ENCODE results near the gene KHDRBS2.
"Not testable (repeated sequence)": the region's sequence is repeated elsewhere in the genome, so short reads cannot be mapped to it uniquely, and the experiment has no call there.

KHDRBS2 gene

GRCh38 chr6:61867635-61868034, 418.4 kb downstream of the KHDRBS2 start:
- no peak for DNase-seq (ENCODE audit: low spot score)

- DNase-seq (ENCODE audit: low spot score): no peak
These were observed 428.5 kb downstream of the KHDRBS2 start for GRCh38 chr6:61857541-61857940.

- no peak for DNase-seq (ENCODE audit: low spot score)
These were observed 444.1 kb downstream of the KHDRBS2 start for GRCh38 chr6:61841958-61842357.

- no peak for DNase-seq (ENCODE audit: low spot score)
These were observed 450.8 kb downstream of the KHDRBS2 start for GRCh38 chr6:61835237-61835636.

GRCh38 chr6:61833176-61833755, 452.8 kb downstream of the KHDRBS2 start:
- DNase-seq (ENCODE audit: low spot score): no peak

GRCh38 chr6:61817716-61818115, 468.3 kb downstream of the KHDRBS2 start:
- DNase-seq (ENCODE audit: low spot score): no peak

- DNase-seq (ENCODE audit: low spot score): no peak
These were observed 476.0 kb downstream of the KHDRBS2 start for GRCh38 chr6:61810047-61810446.

GRCh38 chr6:61809004-61809595, 476.9 kb downstream of the KHDRBS2 start:
- DNase-seq (ENCODE audit: low spot score): peak; percentile 27

GRCh38 chr6:61787998-61788397, 498.0 kb downstream of the KHDRBS2 start:
- DNase-seq (ENCODE audit: low spot score): no peak

GRCh38 chr6:61769446-61769845, 516.6 kb downstream of the KHDRBS2 start:
- not testable (repeated sequence) for DNase-seq (ENCODE audit: low spot score)

- DNase-seq (ENCODE audit: low spot score): no peak
These were observed 530.3 kb downstream of the KHDRBS2 start for GRCh38 chr6:61755739-61756138.

GRCh38 chr6:61751986-61752385, 534.0 kb downstream of the KHDRBS2 start:
- DNase-seq (ENCODE audit: low spot score): no peak

GRCh38 chr6:61745994-61746393, 540.0 kb downstream of the KHDRBS2 start:
- DNase-seq (ENCODE audit: low spot score): no peak

GRCh38 chr6:61711849-61712248, 574.2 kb downstream of the KHDRBS2 start:
- DNase-seq (ENCODE audit: low spot score): no peak

- no peak for DNase-seq (ENCODE audit: low spot score)
These were observed 597.9 kb downstream of the KHDRBS2 start for GRCh38 chr6:61688165-61688564.

GRCh38 chr6:61682562-61682961, 603.5 kb downstream of the KHDRBS2 start:
- no peak for DNase-seq (ENCODE audit: low spot score)

GRCh38 chr6:61679625-61680024, 606.4 kb downstream of the KHDRBS2 start:
- DNase-seq (ENCODE audit: low spot score): no peak

GRCh38 chr6:61675734-61676133, 610.3 kb downstream of the KHDRBS2 start:
- no peak for DNase-seq (ENCODE audit: low spot score)

- DNase-seq (ENCODE audit: low spot score): no peak
These were observed 636.2 kb downstream of the KHDRBS2 start for GRCh38 chr6:61649845-61650244.

GRCh38 chr6:61640463-61640862, 645.6 kb downstream of the KHDRBS2 start:
- no peak for DNase-seq (ENCODE audit: low spot score)
